LNCAP (cell line): ENCODE data around the gene ANKIB1.

ENCODE experiments used
- TF ChIP-seq, protein P1 (sequence below): fragments of 450-650 bp; IDR thresholded peaks from 2 replicates; pipeline ENCODE4 v1.5.1; 2017; ENCODE audit warnings: mild to moderate bottlenecking

The ANKIB1 gene

DNA sequence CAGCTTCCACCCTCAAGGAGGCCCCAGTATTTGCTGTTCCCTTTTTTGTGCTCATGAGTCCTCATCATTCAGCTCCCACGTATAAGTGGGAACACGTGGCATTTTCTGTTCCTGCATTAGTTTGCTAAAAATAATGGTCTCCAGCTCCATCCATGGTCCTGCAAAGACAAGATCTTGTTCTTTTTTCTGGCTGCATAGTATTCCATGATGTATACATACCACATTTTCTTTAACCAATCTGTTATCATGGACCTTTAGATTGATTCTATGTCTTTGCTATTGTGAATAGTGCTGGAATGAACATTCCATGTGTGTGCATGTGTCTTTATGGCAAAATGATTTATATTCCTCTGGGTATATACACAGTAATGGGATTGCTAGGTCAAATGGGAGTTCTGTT, 17.0 kb upstream of the ANKIB1 start:
- TF ChIP-seq, protein P1, sequence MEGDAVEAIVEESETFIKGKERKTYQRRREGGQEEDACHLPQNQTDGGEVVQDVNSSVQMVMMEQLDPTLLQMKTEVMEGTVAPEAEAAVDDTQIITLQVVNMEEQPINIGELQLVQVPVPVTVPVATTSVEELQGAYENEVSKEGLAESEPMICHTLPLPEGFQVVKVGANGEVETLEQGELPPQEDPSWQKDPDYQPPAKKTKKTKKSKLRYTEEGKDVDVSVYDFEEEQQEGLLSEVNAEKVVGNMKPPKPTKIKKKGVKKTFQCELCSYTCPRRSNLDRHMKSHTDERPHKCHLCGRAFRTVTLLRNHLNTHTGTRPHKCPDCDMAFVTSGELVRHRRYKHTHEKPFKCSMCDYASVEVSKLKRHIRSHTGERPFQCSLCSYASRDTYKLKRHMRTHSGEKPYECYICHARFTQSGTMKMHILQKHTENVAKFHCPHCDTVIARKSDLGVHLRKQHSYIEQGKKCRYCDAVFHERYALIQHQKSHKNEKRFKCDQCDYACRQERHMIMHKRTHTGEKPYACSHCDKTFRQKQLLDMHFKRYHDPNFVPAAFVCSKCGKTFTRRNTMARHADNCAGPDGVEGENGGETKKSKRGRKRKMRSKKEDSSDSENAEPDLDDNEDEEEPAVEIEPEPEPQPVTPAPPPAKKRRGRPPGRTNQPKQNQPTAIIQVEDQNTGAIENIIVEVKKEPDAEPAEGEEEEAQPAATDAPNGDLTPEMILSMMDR, result no peak

DNA sequence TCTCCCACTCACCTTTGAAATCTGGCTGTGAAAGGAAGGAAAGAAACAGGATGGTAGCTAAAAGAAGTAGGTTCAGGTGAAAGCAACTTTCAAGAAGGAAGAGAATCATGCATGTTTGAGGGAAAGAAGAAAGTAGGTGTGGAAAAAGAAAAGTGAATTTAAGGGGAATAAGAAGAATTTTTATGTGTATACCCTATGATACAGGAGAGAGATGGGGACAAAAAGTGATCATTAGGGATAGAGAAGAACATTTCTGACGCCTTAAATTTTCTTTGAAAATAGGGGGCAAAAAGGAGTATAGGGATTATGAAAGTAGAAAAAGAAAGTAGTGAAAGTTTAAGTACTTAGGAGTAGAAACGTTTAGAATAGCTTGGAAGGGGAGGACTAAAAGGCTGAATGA, 15.2 kb upstream of the ANKIB1 start:
- TF ChIP-seq, protein P1, result no peak

DNA sequence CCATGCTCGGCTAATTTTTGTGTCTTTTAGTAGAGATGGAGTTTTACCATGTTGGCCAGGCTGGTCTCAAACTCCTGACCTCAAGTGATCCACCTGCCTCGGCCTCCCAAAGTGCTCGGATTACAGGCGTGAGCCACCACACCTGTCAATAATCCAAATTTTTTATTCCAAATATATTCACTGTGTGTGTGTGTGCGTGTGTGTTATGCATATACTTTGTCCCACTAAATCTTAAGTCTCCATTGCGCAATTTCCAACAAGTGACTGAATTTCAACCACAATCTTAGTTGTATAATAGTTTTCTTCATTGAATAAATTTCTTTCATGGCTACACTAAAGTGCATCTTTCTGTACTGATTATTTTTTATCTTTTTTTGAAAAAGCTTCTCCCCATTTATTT, 2.8 kb upstream of the ANKIB1 start:
- TF ChIP-seq, protein P1, result no peak

DNA sequence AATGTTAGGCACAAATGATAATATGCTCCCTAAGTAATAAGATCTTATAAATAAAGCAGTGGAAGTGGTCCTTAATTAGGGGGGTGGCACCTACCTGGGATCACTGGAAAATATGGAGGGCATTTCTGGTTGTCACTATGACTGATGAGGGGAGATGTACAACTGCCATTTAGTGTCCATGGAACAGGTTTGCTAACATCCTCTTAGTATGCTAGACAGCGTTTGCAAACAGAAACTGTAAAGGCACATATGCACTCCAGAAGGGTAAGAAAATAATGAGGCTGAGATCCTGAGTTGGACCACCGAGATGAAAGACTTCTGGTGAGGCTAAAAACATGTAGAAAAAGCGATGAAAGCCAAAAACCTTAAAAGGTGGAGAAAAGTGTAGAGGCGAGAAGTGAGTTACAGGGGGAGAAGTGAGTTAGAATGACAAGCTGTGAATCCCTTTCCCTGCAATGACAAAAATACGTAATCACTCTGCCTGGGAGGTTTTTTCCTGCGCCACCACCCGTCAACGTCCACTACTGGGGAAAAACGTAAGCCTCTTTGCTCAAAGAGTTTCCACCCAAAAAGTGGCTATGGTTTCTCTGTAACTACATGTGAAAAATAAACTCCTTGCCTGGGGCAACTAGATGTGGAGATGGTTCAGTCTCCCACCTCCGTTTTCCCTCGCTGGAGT, 827 bp upstream of the ANKIB1 start:
- TF ChIP-seq, protein P1, result no peak

DNA sequence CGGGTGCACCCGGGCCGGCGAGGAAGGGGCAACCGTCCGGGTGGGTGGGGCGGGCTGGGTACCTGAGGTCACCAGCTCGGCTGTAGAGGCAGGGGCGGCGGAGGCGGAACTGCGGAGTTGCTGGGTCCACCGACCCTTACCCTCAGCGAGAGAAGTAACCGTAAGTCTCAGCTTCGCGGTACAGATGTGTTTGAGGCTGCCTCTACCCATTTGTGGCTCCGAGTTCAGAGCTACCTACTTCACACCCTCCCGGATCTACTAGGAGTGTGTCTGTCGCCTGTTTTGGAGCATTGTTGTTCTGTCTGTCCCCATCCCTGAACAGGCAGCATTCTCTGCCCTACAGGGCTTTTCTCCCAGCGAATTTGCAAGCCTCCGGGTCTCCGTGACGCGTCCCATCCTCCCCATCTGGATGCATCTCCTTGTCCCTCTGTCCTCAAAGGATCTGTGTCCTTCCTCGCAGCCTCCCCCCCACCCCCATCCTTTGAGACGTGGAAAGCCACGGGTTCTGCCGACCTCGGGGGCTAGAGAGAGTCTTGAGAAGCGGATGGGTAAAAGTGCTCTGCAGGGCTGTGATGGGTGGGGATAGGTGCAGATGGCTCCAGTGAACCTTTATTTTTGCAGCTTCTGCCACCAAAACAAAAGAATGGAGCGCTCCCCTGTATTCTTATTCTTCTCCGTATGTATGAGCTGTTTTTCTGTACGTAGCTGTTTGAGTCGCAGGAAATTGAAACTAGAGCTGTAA, 757 bp downstream of the ANKIB1 start:
- TF ChIP-seq, protein P1, result no peak

DNA sequence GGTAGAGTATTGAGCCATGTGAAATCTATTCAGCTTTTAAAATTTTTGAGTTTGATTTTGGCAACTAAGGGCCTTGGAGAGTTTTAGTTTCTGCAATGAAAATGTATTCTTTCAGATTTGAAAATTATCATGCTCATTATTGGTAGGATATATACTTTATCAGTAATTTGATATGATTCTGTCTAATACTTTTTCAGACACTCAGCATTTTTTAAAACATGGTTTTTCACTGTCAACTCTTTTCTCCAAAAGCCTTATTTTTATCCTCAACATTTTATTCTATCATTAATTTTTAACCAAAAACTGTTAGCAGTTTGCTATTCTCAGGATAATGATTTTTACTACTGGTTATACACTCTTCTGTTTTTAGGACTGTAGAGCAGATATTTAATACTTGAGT, 4.8 kb downstream of the ANKIB1 start:
- TF ChIP-seq, protein P1, result no peak

DNA sequence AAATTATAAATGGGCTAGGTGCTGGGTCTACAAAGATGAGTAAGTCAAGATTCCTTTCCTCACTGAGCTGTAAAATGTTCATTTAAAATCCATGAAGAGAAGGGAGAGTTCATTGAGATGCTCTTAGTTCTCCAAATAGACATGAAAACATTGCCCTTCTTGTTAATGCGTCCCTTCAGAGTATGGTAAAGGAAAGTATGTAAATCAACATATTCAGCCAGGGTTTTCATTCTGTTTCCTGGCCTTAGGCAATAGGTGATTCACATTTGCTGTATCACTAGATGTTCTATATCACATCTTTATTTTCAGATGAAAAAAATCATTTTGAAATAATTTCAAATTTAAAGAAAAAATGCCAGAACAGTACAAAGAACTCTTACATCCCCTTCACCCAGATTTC, 5.4 kb downstream of the ANKIB1 start:
- TF ChIP-seq, protein P1, result no peak
